ENCODE data around the gene SMIM14.
"Not testable (repeated sequence)": the region's sequence is repeated elsewhere in the genome, so short reads cannot be mapped to it uniquely, and the experiment has no call there.

The SMIM14 gene

GRCh38 chr4:39638354-39639239 lies at the start of gene SMIM14:
SMIM14 (minus strand) TSS chr4:39638865; CDS start chr4:39605145, 33,720 bp downstream.
- peak; percentile 80 to 89 (median 85) for DNase-seq (ENCODE audit: low read depth in 2 of 3, low spot score in 1 of 3)

GRCh38 chr4:39687014-39687413 lies 48.3 kb upstream of the SMIM14 start:
- no peak for DNase-seq (ENCODE audit: low read depth in 2 of 3, low spot score in 1 of 3)

- no peak for DNase-seq (ENCODE audit: low read depth in 2 of 3, low spot score in 1 of 3)
These were observed 47.3 kb upstream of the SMIM14 start for GRCh38 chr4:39685990-39686389.

- DNase-seq (ENCODE audit: low read depth in 2 of 3, low spot score in 1 of 3): no peak
These were observed 43.5 kb upstream of the SMIM14 start for GRCh38 chr4:39682138-39682537.

- not testable (repeated sequence) for DNase-seq (ENCODE audit: low read depth in 2 of 3, low spot score in 1 of 3)
These were observed 42.3 kb upstream of the SMIM14 start for GRCh38 chr4:39681003-39681402.

GRCh38 chr4:39675681-39676080 lies 37.0 kb upstream of the SMIM14 start:
- DNase-seq (ENCODE audit: low read depth in 2 of 3, low spot score in 1 of 3): not testable (repeated sequence)

GRCh38 chr4:39670296-39670695 lies 31.6 kb upstream of the SMIM14 start:
- not testable (repeated sequence) for DNase-seq (ENCODE audit: low read depth in 2 of 3, low spot score in 1 of 3)

GRCh38 chr4:39668887-39669286 lies 30.2 kb upstream of the SMIM14 start:
- no peak for DNase-seq (ENCODE audit: low read depth in 2 of 3, low spot score in 1 of 3)

- DNase-seq (ENCODE audit: low read depth in 2 of 3, low spot score in 1 of 3): no peak
These were observed 29.0 kb upstream of the SMIM14 start for GRCh38 chr4:39667706-39668105.

GRCh38 chr4:39664828-39665731 lies 26.4 kb upstream of the SMIM14 start:
- no peak for DNase-seq (ENCODE audit: low read depth in 2 of 3, low spot score in 1 of 3)

- no peak for DNase-seq (ENCODE audit: low read depth in 2 of 3, low spot score in 1 of 3)
These were observed 24.0 kb upstream of the SMIM14 start for GRCh38 chr4:39662683-39663082.

GRCh38 chr4:39660757-39661156 lies 22.1 kb upstream of the SMIM14 start:
- no peak for DNase-seq (ENCODE audit: low read depth in 2 of 3, low spot score in 1 of 3)

- DNase-seq (ENCODE audit: low read depth in 2 of 3, low spot score in 1 of 3): no peak
These were observed 21.4 kb upstream of the SMIM14 start for GRCh38 chr4:39660045-39660444.

- no peak for DNase-seq (ENCODE audit: low read depth in 2 of 3, low spot score in 1 of 3)
These were observed 20.1 kb upstream of the SMIM14 start for GRCh38 chr4:39658756-39659155.

- DNase-seq (ENCODE audit: low read depth in 2 of 3, low spot score in 1 of 3): no peak
These were observed 18.8 kb upstream of the SMIM14 start for GRCh38 chr4:39657465-39657864.

GRCh38 chr4:39656638-39657037 lies 18.0 kb upstream of the SMIM14 start:
- DNase-seq (ENCODE audit: low read depth in 2 of 3, low spot score in 1 of 3): not testable (repeated sequence)

GRCh38 chr4:39655876-39656275 lies 17.2 kb upstream of the SMIM14 start:
- no peak for DNase-seq (ENCODE audit: low read depth in 2 of 3, low spot score in 1 of 3)

- DNase-seq (ENCODE audit: low read depth in 2 of 3, low spot score in 1 of 3): no peak
These were observed 16.5 kb upstream of the SMIM14 start for GRCh38 chr4:39655211-39655610.

GRCh38 chr4:39651586-39651985 lies 12.9 kb upstream of the SMIM14 start:
- DNase-seq (ENCODE audit: low read depth in 2 of 3, low spot score in 1 of 3): not testable (repeated sequence)

- DNase-seq (ENCODE audit: low read depth in 2 of 3, low spot score in 1 of 3): no peak
These were observed 11.1 kb upstream of the SMIM14 start for GRCh38 chr4:39649639-39650265.

GRCh38 chr4:39648827-39649558 lies 10.3 kb upstream of the SMIM14 start:
- DNase-seq (ENCODE audit: low read depth in 2 of 3, low spot score in 1 of 3): no peak
